Measurements from ENCODE around the gene TRAF3IP3. TPM values are rescaled to one million over a fixed set of nuclear protein-coding genes. Genes with fewer than 3 reads are reported as not detected.

Gene TRAF3IP3
- total and polyA plus RNA-seq, 2 donors (not counting 1 experiment from before 2014, with no cell fraction given) = 262 to 344 TPM

DNA sequence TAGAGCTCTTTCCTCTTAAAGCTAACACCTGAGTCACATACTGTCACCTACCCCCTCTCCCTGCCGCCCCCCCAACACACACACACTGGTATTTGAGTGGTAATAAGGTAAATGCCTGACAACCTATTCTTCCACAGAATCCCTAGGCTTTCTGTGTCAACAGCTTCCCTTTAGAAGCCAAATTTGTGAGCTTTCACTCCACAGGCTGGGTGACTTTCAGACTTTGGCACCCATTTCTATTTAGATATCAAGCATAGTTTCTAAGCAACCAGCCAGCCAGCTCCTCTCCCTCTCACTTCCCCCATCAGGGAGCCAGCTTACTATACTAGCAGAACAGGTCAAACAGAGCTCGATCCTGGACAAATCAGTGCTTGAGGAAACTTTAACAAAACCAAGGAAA is 31.7 kb downstream of the TRAF3IP3 start:
- Mint-ChIP-seq H3K4me1 (peaks cover 22% of the 10 kb centered on the region), H3K27me3 (peaks cover 24% of the 10 kb centered on the region), H3K27ac (no peak overlapping the region), H3K4me3 (no peak overlapping the region), H3K9me3 (ENCODE audit: insufficient read depth) (peaks cover 2% of the 10 kb centered on the region)
- no peak for ATAC-seq (ENCODE audit: low read depth)
- Histone ChIP-seq H3K79me2 (ENCODE audit: control insufficient read depth, insufficient read depth, low read length) (peaks cover 4% of the 10 kb centered on the region), H3K4me3 (ENCODE audit: control extremely low read depth in 1 of 5, extremely low read depth in 1 of 5, insufficient read depth in 1 of 5, low read depth in 2 of 5, low read length in 4 of 5) (no peak overlapping the region), H3K4me2 (replicated peaks; ENCODE audit: low read depth, low read length, poor library complexity, severe bottlenecking) (no peak overlapping the region), H4K20me1 (ENCODE audit: control insufficient read depth, insufficient read depth, low read length, poor library complexity, severe bottlenecking) (no peaks in the 10 kb centered on the region), H3K27ac (ENCODE audit: low read length in 2 of 2) (no peak overlapping the region), H3K9me3 (ENCODE audit: control extremely low read depth in 1 of 3, control insufficient read depth in 2 of 3, insufficient read depth in 1 of 3, low read length in 2 of 3) (peaks cover 0 to 3% (median 0%) of the 10 kb centered on the region in 3 donors), H3K36me3 (replicated peaks in 1 of 2; ENCODE audit: control extremely low read depth in 1 of 2, control insufficient read depth in 1 of 2, extremely low read depth in 1 of 2, insufficient read depth in 2 of 2, low read length in 1 of 2) (peaks cover 0 to 6% of the 10 kb centered on the region in 2 experiments), H3K9ac (ENCODE audit: low read length) (no peak overlapping the region), H2AFZ (ENCODE audit: insufficient read depth, low read depth, low read length, poor library complexity, severe bottlenecking) (no peak overlapping the region), H3K27me3 (replicated peaks in 1 of 4; ENCODE audit: control extremely low read depth in 1 of 4, control insufficient read depth in 3 of 4, insufficient read depth in 4 of 4, low read length in 3 of 4) (peaks cover 0 to 20% (median 8%) of the 10 kb centered on the region in 4 experiments), H3K4me1 (ENCODE audit: control insufficient read depth in 2 of 2, insufficient read depth in 2 of 2, low read length in 2 of 2) (peaks cover 14 to 20% of the 10 kb centered on the region in 2 donors)
- 67% methylated on average over 1 of the region's 2 CpGs for WGBS (ENCODE audit: insufficient coverage)
- CTCF ChIA-PET = interaction anchor here (0.7 to 5.0 kb wide), 6 partner anchors 15 to 40 kb away, joined by 3 to 31 read pairs (median 6); partner anchors contain the start of gene UTP25
- no peak for TF ChIP-seq EZH2 (IDR thresholded peaks at IDR 0.05; ENCODE audit: borderline replicate concordance, insufficient read depth, low read depth, low read length, poor library complexity, severe bottlenecking)
- TF ChIP-seq, protein P1, sequence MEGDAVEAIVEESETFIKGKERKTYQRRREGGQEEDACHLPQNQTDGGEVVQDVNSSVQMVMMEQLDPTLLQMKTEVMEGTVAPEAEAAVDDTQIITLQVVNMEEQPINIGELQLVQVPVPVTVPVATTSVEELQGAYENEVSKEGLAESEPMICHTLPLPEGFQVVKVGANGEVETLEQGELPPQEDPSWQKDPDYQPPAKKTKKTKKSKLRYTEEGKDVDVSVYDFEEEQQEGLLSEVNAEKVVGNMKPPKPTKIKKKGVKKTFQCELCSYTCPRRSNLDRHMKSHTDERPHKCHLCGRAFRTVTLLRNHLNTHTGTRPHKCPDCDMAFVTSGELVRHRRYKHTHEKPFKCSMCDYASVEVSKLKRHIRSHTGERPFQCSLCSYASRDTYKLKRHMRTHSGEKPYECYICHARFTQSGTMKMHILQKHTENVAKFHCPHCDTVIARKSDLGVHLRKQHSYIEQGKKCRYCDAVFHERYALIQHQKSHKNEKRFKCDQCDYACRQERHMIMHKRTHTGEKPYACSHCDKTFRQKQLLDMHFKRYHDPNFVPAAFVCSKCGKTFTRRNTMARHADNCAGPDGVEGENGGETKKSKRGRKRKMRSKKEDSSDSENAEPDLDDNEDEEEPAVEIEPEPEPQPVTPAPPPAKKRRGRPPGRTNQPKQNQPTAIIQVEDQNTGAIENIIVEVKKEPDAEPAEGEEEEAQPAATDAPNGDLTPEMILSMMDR (IDR thresholded peaks at IDR 0.05) = no peak
- DNase-seq = no peak
- intact Hi-C loops (cut with micrococcal nuclease) = no loop called here
- POLR2A ChIA-PET = no interaction called here

DNA sequence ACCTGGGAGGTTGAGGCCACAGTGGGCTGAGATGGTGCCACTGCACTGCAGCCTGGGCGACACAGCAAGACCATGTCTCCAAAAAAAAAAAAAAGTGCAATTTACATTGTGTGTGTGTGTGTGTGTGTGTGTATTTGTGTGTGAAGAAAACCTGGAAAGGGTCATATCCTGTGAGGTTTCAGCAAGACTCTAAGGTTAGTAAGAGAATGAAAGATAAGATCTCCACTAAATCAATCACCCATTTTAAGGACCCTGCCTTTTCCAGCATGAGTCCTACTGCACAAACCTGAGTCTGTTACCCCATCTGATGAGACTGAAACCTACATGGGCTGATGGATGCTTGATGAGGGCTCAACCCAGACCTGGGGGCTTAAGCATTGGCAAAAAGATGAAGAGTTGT is 33.4 kb downstream of the TRAF3IP3 start:
- intact Hi-C loops (cut with micrococcal nuclease) = no loop called here
- Histone ChIP-seq H3K4me3 (ENCODE audit: control extremely low read depth in 1 of 5, extremely low read depth in 1 of 5, insufficient read depth in 1 of 5, low read depth in 2 of 5, low read length in 4 of 5) (no peak overlapping the region), H3K27me3 (replicated peaks in 1 of 4; ENCODE audit: control extremely low read depth in 1 of 4, control insufficient read depth in 3 of 4, insufficient read depth in 4 of 4, low read length in 3 of 4) (peaks cover 0 to 27% (median 18%) of the 10 kb centered on the region in 4 experiments), H2AFZ (ENCODE audit: insufficient read depth, low read depth, low read length, poor library complexity, severe bottlenecking) (no peak overlapping the region), H4K20me1 (ENCODE audit: control insufficient read depth, insufficient read depth, low read length, poor library complexity, severe bottlenecking) (no peaks in the 10 kb centered on the region), H3K36me3 (replicated peaks in 1 of 2; ENCODE audit: control extremely low read depth in 1 of 2, control insufficient read depth in 1 of 2, extremely low read depth in 1 of 2, insufficient read depth in 2 of 2, low read length in 1 of 2) (no peaks in the 10 kb centered on the region), H3K27ac (ENCODE audit: low read length in 2 of 2) (no peak overlapping the region), H3K4me1 (ENCODE audit: control insufficient read depth in 2 of 2, insufficient read depth in 2 of 2, low read length in 2 of 2) (peaks cover 7 to 9% of the 10 kb centered on the region in 2 donors), H3K9me3 (ENCODE audit: control extremely low read depth in 1 of 3, control insufficient read depth in 2 of 3, insufficient read depth in 1 of 3, low read length in 2 of 3) (peaks cover 0 to 3% (median 0%) of the 10 kb centered on the region in 3 donors), H3K4me2 (replicated peaks; ENCODE audit: low read depth, low read length, poor library complexity, severe bottlenecking) (no peak overlapping the region), H3K79me2 (ENCODE audit: control insufficient read depth, insufficient read depth, low read length) (no peaks in the 10 kb centered on the region), H3K9ac (ENCODE audit: low read length) (no peak overlapping the region)
- peaks cover 2% of the 10 kb centered on the region for H3K9me3 Mint-ChIP-seq (ENCODE audit: insufficient read depth)
- no CpG with 5 or more reads among the region's 1 CpG for WGBS (ENCODE audit: insufficient coverage)
- ChIA-PET CTCF (no interaction called here), POLR2A (no interaction called here)
- no peak overlapping the region for H3K27ac Mint-ChIP-seq
- no peak for DNase-seq
- peaks cover 10% of the 10 kb centered on the region for H3K4me1 Mint-ChIP-seq
- ATAC-seq (ENCODE audit: low read depth) = no peak
- peaks cover 38% of the 10 kb centered on the region for H3K27me3 Mint-ChIP-seq
- H3K4me3 Mint-ChIP-seq = no peak overlapping the region
- no peak for TF ChIP-seq EZH2 (IDR thresholded peaks at IDR 0.05; ENCODE audit: borderline replicate concordance, insufficient read depth, low read depth, low read length, poor library complexity, severe bottlenecking)
- TF ChIP-seq, protein P1 (IDR thresholded peaks at IDR 0.05) = no peak
